ENCODE data around the gene ZCWPW1.

ZCWPW1 gene

DNA sequence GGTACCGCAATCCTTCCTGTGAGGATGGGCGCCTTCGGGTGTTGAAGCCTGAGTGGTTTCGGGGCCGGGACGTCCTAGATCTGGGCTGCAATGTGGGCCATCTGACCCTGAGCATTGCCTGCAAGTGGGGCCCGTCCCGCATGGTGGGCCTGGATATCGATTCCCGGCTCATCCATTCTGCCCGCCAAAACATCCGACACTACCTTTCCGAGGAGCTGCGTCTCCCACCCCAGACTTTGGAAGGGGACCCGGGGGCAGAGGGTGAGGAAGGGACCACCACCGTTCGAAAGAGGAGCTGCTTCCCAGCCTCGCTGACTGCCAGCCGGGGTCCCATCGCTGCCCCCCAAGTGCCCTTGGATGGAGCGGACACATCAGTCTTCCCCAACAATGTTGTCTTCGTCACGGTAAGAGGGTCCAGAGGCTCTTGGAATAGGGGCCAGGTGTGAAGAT lies 2.8 kb upstream of the ZCWPW1 start:
- FAIRE-seq: no peak

DNA sequence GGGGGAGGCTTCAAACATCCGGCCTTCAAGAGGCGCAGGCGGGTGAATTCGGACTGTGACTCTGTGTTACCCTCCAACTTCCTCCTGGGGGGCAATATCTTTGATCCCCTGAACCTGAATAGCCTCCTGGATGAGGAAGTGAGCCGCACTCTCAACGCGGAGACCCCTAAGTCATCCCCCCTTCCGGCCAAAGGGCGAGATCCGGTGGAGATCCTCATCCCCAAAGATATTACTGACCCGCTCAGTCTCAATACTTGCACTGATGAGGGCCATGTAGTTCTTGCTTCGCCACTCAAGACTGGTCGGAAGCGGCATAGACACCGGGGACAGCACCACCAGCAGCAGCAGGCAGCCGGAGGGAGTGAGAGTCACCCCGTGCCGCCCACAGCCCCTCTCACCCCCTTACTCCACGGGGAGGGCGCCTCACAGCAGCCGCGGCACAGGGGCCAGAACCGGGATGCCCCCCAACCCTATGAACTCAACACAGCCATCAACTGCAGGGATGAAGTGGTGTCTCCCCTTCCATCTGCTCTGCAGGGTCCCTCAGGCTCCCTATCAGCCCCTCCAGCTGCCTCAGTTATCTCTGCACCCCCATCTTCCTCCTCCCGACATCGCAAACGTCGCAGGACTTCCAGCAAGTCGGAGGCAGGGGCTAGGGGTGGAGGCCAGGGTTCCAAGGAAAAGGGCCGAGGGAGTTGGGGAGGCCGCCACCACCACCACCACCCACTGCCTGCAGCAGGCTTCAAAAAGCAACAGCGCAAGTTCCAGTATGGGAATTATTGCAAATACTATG lies 2.2 kb upstream of the ZCWPW1 start:
- FAIRE-seq: no peak

DNA sequence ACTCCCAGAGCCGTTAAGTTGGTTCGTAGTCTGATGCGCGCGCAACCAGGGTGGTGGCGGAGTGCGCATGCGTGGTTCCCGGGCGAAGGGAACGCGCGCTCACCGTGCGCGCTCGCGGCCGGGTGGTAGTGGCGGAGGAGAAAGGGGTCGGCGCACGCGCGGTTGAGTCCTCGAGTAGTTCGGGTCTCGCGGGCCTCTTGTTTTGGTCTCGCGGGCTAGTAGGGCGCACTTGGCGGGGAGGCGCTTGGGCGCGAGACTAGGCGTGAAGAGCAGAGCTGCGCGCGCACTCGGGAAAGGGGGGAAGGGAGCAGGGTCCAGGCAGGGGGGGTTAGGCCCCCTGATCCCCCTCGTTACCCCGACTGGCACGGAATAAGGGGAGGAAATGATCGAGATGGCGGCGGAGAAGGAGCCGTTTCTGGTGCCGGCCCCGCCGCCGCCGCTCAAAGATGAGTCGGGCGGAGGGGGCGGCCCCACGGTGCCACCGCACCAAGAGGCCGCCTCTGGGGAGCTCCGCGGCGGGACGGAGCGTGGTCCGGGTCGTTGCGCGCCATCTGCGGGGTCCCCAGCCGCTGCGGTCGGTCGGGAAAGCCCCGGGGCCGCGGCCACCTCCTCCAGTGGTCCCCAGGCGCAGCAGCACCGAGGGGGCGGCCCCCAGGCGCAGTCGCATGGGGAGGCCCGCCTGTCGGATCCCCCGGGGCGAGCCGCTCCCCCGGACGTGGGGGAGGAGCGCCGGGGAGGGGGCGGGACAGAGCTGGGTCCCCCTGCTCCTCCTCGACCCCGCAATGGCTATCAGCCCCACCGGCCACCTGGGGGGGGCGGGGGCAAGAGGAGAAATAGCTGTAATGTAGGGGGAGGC lies 1.4 kb upstream of the ZCWPW1 start, which contains the start of gene MEPCE:
TSS of gene MEPCE (plus strand) at position 195 of the 856 bp plus-strand sequence. CDS start at position 383, 188 bp downstream.
- no peak for FAIRE-seq

DNA sequence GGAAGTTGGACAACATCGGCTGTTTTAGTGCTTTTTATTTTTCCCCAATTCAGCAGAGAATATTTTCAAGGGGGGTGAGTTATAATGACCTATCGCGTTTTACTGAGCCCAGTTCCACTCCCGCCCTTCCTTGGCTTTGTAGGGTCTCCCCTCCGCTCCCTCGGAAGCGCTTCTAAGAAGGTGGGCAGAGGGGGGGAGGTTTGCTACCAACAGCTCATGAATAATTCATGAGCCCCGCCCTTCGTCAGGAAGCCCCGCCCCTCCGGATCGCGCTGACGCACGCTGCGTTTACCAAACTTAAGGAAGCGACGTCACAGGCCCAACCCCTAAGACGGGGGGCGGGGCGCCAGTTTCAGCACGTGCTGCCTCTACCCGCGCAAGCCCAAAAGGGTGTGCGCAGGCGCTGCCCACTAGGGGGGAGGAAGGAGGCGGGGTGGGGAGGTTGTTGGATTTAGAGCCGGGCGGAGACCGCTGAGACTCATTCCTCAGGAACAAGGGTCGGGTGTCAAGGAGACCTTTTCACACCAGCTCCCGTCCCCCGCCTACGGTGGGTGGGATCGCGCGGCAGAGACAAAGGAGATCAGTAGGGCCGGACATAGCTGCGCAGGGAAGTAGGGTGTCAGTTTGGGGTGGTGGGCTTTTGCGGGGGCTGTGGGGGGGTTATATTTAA lies 599 bp upstream of the ZCWPW1 start:
- peak; percentile 98 for FAIRE-seq

DNA sequence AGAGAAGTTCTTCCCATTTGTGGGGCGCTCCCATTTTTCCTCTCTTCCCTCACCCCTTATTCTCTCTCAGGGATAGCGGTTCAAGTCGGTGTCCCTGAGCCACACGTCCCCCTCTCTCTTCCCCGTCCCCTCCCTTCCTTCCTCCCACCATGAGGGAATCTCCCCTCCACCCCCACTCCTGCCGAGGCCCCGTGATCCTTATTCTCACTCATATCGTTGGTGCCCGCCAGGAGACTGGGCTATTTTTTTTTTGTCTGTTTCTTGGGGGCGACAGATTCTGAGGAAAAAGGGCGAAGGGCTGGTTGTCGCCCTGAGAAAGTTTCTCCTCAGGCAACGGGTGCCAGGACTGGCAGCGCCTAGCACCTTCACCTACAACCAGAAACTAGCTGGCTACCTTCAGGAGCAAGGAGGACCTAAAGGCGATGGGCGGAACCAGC lies 723 bp downstream of the ZCWPW1 start:
- no peak for FAIRE-seq

DNA sequence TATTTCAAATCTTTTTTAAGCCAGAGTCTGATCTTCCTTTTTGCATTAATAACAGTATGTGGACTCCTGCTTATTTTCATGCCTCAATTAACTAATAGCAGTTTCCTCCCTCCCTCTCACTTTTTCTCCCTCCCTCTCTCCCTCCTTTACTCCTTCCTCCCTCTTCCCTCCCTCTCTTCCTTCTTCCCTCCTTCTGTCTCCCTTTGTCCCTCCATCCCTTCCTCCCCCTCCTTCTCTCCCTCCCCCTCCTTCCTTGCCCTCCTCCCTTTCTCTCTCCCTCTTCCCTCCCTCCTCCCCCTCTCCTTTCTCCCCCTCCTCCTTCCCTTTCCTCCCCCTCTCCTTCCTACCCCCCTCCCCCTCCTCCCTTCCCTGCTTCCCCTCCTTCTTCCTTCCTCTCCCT lies 2.0 kb downstream of the ZCWPW1 start:
- no peak for FAIRE-seq

DNA sequence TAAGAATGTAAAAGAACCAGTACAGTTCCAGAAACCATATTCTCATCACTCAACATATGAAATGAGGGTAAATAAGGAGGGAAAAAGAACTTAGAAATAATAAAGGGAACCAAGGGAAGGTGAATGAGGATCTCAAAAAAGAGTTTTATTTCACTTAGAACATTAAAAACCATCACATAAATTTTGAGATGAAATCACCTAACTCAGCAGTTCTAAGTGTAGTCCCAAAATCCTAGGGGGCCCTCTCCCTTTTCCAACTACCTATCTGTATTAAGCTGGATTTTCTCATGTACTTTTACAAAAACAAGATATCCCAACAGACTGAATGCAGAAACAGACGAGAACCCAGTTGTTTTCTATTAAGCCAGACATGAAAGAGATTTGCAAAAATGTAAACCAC lies 3.2 kb downstream of the ZCWPW1 start:
- no peak for FAIRE-seq

DNA sequence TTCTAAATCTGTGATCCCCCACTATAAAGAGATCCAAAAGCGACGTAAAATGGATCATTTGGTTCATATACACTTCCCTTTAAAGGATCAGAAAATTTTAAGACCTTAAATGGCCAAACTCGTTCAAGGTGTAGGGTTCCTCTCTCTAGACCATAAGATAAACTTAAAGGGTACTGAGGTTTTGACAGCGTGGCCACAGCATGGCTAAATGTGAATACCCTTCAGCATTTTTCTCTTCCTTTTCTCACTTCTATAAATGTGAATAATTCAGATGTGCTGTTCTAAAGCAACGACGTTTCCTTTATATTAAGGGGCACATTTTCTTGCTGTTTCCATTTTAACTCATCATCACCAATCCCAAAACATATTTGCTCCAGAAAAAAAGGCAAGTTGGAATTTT lies 5.2 kb downstream of the ZCWPW1 start:
- FAIRE-seq: no peak

DNA sequence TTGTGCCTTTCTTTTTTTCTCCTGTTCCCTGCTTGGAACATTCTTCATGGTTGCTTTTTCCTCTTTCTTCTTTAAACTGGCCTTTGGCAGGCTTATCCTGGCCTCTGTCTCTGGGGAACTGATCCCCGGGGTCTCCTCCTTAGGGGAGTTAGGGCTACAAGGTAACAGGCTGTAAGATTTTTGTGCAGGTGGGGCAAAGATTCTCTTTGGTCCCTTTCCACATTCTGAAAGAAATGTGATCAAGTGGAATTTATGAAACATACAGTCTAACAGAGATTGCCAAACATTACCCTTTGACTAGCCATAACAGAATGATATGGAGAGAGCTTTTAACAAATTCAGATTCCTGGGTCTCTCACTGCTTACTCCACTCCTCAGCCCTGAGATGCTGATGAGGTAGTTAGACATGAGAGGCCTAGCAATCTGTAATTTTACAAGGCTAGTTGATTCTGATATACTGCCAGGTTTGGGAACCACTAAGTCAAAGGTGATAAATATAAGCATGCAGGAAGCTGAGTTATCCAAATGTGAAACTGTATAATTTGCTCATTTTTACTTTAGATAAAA lies 8.8 kb downstream of the ZCWPW1 start:
- no peak for FAIRE-seq

DNA sequence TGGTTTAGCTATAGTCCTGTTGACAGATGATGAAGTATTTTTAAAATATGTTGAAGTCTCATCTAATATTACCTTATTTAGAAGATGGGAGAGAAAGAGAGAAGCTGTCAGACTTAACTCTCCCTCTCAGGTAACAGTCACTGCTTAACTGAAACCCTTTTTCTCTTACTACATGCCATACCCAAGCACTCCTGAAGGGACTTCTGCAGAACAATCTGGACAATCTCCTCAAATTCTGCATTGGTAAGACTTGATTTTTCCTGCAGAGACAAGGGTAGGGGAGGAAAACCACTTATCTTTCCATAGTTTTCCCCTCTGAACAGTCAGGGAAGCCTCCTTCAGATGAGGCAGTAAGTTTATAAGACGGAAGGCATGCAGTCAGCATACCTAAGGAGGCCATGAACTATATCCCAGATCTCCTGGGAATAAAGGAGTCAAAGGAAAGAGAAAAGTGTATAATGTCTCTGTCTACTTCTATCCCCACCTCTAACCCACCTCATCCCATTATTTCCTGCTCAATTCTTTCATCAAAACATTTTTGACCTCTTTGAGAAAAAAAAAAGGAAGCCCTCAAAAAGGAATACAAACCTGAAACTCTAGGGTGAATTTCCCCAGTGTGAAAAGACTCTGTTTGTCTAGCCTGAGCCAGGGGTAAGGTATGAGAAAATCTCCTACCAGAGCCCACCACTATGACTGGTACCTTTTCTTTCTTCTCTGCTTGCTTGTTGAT lies 9.4 kb downstream of the ZCWPW1 start:
- no peak for FAIRE-seq

DNA sequence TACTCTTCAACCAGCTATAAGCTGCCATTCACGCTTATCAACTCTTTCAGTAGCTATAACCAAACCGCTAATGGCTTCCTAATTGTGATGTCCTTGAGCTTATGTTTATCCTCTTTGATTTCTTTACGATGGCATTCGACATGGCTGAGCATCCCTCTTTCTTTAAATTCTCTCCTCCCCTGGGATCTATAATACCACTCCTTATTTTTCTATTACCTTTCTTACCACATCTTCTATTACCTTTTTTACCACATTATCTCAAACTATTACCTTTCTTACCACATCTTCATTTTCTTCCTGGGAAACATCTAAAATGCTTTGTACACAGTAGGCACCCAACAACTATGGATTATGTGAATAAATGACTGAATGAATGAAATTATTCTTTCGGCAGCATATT lies 13.1 kb downstream of the ZCWPW1 start:
- no peak for FAIRE-seq

DNA sequence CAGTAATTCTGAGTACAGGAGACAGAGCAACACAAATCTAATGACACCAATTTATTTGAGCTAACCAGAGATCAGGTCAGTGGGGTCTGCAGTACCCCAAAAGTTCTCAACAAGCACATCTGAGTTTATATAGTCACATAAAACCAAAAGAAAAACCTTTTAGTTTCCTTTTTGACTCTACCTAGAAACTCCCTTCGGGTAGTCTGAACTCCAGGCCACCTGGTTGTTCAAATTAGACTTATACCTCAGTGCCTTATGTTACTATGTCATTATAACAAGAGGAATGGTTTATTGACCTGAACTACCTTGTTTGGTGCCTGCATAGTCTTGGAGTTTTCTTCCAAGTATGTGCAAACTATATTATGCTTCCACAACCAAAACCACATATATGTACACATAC lies 14.6 kb downstream of the ZCWPW1 start:
- FAIRE-seq: no peak

DNA sequence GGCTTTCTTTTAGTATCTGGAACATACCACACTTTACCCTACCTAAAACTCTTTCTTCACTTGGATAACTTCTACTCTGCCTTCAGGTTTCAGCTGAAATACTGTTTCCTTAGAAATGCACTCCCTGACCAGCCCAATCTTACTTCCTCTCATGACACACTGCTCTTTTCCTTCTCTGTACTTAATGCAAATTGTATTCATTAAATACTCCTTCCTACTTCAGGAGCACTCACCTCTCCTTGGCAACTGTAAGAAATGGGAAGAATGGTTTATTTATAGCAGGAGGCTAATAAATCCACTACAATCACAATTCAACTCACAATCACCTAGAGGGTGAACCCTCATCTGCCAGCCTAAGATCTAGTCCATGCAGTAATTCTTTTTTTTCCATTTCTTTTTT lies 15.2 kb downstream of the ZCWPW1 start:
- FAIRE-seq: no peak

DNA sequence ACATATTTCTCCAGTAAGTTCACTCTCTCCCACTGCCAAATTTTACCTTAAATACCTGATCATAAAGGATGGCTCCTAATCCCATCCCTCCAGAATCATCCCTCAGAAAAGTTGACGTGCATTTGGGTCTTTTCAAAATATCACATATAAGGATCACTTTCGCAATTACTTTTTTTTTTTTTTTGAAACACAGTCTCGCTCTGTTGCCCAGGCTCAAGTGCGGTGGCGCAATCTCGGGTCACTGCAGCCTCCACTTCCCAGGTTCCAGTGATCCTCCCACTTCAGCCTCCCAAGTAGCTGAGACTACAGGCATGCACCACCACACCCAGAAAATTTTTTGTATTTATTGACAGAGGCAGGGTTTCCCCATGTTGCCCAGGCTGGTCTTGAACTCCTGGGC lies 17.4 kb downstream of the ZCWPW1 start:
- FAIRE-seq: no peak

DNA sequence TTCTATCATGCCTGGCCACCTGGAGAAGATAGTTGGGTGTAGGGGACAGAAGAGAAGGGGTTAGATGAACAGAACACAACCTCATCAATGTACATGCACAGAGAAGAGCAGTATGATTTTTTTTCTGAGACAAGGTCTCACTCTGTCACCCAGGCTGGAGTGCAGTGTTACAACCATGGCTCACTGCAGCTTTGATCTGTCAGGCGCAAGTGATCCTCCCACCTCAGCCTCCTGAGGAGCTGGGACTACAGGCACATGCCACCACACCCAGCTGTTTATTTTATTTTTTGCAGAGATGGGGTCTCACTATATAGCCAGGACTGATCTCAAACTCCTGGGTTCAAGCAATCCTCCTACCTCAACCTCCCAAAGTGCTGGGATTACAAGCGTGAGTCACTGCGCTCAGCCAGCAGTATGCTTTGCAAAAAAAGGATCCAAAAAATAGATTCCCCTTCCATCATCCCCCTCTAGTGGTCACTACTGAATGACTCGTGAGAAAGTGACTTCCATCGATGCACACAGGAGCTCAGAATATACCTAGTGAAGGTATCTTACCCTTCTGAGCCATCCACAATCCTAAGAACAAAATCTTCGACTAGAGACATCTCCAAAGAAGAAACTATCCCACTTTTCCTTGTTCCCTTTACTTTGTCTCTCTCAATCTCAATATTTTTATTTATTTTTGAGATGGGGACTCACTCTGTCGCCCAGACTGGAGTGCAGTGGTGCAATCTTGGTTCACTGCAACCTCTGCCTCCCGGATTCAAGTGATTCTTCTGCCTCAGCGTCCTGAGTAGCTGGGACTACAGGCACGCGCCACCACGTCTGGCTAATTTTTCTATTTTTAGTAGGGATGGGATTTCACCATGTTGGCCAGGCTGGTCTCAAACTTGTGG lies 21.0 kb downstream of the ZCWPW1 start:
- FAIRE-seq: peak; percentile 83

DNA sequence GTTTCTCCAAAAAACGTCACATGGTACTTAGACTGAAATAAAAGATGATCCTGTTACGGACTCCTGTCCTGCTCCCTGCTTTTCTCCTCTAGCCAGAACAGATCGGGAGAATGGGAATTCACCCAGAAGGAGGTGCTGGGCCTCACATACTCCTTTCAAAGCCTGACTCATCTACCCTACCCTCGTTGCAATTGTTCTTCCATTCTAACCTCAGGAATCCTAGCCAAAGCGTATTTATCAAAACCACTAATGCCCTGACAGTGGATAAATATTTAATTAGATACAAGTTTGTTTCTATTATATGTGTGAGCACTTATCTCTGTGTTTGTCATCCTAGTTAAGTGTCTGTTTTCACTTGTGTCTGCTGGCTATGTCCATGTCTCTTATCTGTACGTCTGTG lies 21.7 kb downstream of the ZCWPW1 start:
- FAIRE-seq: no peak

DNA sequence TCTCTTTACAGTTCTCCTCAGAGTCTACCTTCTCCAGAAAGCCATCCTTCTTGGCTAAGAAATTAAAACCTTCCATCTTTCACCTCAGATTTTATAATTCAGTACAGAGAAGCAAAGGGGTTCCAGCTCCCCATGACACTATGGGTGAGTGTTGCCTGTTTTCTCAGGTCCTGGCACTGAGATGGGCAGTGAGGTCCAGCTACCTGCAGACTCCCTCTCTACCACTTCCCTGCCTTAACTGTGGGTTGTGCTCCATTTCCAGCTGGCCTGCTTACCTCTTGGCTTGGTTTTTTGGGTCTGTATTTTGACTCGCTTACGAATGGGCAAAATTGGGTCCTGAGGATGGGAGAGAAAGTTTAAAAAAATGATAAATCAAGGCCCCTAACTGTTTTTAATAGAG lies 26.3 kb downstream of the ZCWPW1 start:
- no peak for FAIRE-seq

DNA sequence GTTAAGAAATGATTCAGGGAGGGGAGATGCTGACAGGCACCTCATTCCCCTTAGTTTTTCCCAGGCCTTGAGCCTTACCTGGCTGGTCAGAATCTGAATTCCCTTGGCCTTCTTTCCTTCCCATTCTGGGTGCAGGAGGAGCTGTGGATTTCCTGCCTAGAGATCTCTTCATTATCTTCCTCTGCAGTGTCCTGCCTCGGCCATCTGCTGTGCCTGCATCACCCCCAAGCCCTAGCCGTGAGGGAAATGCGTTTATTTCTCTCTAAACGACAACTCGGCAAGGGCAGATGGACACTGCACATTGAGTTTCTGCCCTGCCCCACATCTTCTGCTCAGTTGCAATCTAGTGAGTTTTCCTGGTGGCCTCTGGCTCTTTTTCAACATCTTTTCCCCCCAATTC lies 26.7 kb downstream of the ZCWPW1 start:
- FAIRE-seq: no peak

DNA sequence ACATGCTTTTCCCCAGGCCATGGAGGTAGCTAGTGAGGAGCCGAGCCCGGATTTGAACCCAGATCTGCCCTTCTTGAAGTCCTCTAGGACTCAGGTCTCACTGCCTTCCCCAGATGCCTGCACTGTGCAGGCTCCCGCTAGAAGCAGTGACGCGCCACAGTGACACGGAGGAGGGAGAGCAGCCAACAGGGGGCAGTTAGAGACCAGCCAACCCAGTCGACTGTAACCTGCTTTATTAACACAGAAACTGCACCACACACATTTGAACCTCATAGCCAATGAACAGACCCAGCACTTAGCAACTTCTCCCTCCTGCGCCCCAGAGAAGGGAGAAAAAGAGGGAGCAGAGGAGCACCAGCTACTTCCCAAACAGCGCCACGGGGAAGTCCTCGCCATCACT lies 27.8 kb downstream of the ZCWPW1 start:
- no peak for FAIRE-seq

DNA sequence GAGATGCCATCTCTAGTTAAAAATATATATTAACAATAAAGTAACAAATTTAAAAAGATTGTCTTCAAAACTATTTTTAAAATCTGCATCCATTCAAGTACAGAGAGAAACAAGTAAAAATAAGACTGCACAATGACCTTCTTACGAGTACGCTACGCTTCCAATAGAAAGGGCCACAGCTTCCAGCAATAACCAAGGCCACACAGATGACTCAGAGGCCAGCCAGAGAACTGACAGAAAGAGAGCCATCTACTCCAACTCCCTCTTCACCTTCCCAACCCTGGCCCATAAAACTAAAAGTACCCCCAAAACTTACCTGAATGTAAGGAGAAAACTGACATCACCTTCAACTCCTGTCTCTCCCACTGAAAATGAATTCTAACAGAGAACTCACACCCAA lies 28.5 kb downstream of the ZCWPW1 start:
- FAIRE-seq: no peak

DNA sequence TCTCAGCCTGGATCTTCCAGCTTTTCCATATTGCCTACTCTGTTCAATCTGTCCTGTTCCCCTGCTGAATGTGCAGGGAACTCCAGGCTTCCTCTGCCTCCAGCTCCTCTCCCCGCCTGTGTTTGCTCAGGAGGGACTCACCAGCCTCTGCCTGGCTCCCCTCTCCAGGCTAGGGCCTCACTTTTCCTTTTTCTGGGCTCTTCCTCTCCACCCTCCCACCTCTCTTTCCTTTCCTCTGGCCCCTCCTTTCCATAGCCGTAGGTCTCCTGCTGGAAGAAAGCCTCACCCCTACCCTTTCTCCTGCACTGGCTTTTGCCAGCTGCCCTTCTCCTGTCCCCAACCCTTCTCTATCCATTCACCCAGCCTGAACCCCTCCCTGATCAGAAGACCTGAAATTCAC lies 30.3 kb downstream of the ZCWPW1 start:
- FAIRE-seq: no peak

Data from A204.1 (cell line).